ENCODE measurements around the gene AAK1.

AAK1 gene

GRCh38 chr2:69499242-69499641 lies 144.3 kb downstream of the AAK1 start:
- in situ Hi-C loops (cut with MboI; ENCODE audit: low sequenced_read_pairs) = no loop called here

- in situ Hi-C loops (cut with MboI; ENCODE audit: low sequenced_read_pairs) = no loop called here
Observed at GRCh38 chr2:69495861-69496260, 147.7 kb downstream of the AAK1 start.

- in situ Hi-C loops (cut with MboI; ENCODE audit: low sequenced_read_pairs) = no loop called here
Observed at GRCh38 chr2:69495008-69495407, 148.5 kb downstream of the AAK1 start.

GRCh38 chr2:69494126-69494525 lies 149.4 kb downstream of the AAK1 start:
- in situ Hi-C loops (cut with MboI; ENCODE audit: low sequenced_read_pairs) = no loop called here

GRCh38 chr2:69493268-69493667 lies 150.3 kb downstream of the AAK1 start:
- in situ Hi-C loops (cut with MboI; ENCODE audit: low sequenced_read_pairs) = no loop called here

GRCh38 chr2:69491864-69492263 lies 151.7 kb downstream of the AAK1 start:
- in situ Hi-C loops (cut with MboI; ENCODE audit: low sequenced_read_pairs) = no loop called here

- in situ Hi-C loops (cut with MboI; ENCODE audit: low sequenced_read_pairs) = no loop called here
Observed at GRCh38 chr2:69490486-69490885, 153.1 kb downstream of the AAK1 start.

- in situ Hi-C loops (cut with MboI; ENCODE audit: low sequenced_read_pairs) = no loop called here
Observed at GRCh38 chr2:69489793-69490192, 153.7 kb downstream of the AAK1 start.

GRCh38 chr2:69483696-69484095 lies 159.8 kb downstream of the AAK1 start:
- in situ Hi-C loops (cut with MboI; ENCODE audit: low sequenced_read_pairs) = no loop called here

GRCh38 chr2:69483024-69483423 lies 160.5 kb downstream of the AAK1 start:
- in situ Hi-C loops (cut with MboI; ENCODE audit: low sequenced_read_pairs) = no loop called here

GRCh38 chr2:69482471-69482870 lies 161.1 kb downstream of the AAK1 start:
- in situ Hi-C loops (cut with MboI; ENCODE audit: low sequenced_read_pairs) = no loop called here

- in situ Hi-C loops (cut with MboI; ENCODE audit: low sequenced_read_pairs) = no loop called here
Observed at GRCh38 chr2:69481421-69481820, 162.1 kb downstream of the AAK1 start.

GRCh38 chr2:69477627-69478026 lies 165.9 kb downstream of the AAK1 start:
- in situ Hi-C loops (cut with MboI; ENCODE audit: low sequenced_read_pairs) = no loop called here

- in situ Hi-C loops (cut with MboI; ENCODE audit: low sequenced_read_pairs) = no loop called here
Observed at GRCh38 chr2:69474688-69475087, 168.9 kb downstream of the AAK1 start.

- in situ Hi-C loops (cut with MboI; ENCODE audit: low sequenced_read_pairs) = no loop called here
Observed at GRCh38 chr2:69471793-69472192, 171.7 kb downstream of the AAK1 start.

- in situ Hi-C loops (cut with MboI; ENCODE audit: low sequenced_read_pairs) = no loop called here
Observed at GRCh38 chr2:69470911-69471310, 172.6 kb downstream of the AAK1 start.

GRCh38 chr2:69469784-69470183 lies 173.8 kb downstream of the AAK1 start:
- in situ Hi-C loops (cut with MboI; ENCODE audit: low sequenced_read_pairs) = no loop called here

- in situ Hi-C loops (cut with MboI; ENCODE audit: low sequenced_read_pairs) = no loop called here
Observed at GRCh38 chr2:69469375-69469774, 174.2 kb downstream of the AAK1 start.

- in situ Hi-C loops (cut with MboI; ENCODE audit: low sequenced_read_pairs) = no loop called here
Observed at GRCh38 chr2:69466728-69467127, 176.8 kb downstream of the AAK1 start.

GRCh38 chr2:69465513-69466456 lies 177.8 kb downstream of the AAK1 start:
- in situ Hi-C loops (cut with MboI; ENCODE audit: low sequenced_read_pairs) = no loop called here

- in situ Hi-C loops (cut with MboI; ENCODE audit: low sequenced_read_pairs) = no loop called here
Observed at GRCh38 chr2:69464575-69464974, 179.0 kb downstream of the AAK1 start.

- in situ Hi-C loops (cut with MboI; ENCODE audit: low sequenced_read_pairs) = no loop called here
Observed at GRCh38 chr2:69462780-69463179, 180.8 kb downstream of the AAK1 start.

GRCh38 chr2:69461404-69461803 lies 182.1 kb downstream of the AAK1 start:
- in situ Hi-C loops (cut with MboI; ENCODE audit: low sequenced_read_pairs) = no loop called here
